Activated T-cell treated with anti-CD3 and anti-CD28 coated beads, Interleukin-2, amount 50 U/mL, for 72 hours (primary cell): ENCODE results near the gene WDR82. TPM values are rescaled to one million over a fixed set of nuclear protein-coding genes. Genes with fewer than 3 reads are reported as not detected.

Source experiments
- ATAC-seq, 2 donors: fragments of 150-1000 bp; cut with Tn5 transposase; replicated peaks in 1 of 2; 2 replicates each; pipeline ENCODE4 v1.10.0; 2021; ENCODE audit warnings: moderate library complexity in 2 of 2, mild to moderate bottlenecking in 1 of 2
- DNase-seq, 2 donors: peaks; one replicate each; pipeline ENCODE4 v3.0.0; 2021 to 2022; ENCODE audit warnings: mixed read lengths in 1 of 2
- H3K27ac Mint-ChIP-seq: one replicate; pipeline ENCODE4 v1.8.0; 2022; ENCODE audit warnings: mild to moderate bottlenecking, moderate library complexity, mixed read lengths
- H3K27me3 Mint-ChIP-seq: one replicate; pipeline ENCODE4 v1.8.0; 2022; ENCODE audit warnings: low read depth, mixed read lengths
- H3K36me3 Mint-ChIP-seq, 2 donors: one replicate each; pipeline ENCODE4 v1.8.0; 2022; ENCODE audit warnings: mixed read lengths in 2 of 2, mild to moderate bottlenecking in 1 of 2; ENCODE audit not compliant: insufficient read depth in 2 of 2
- H3K4me1 Mint-ChIP-seq: one replicate; pipeline ENCODE4 v1.8.0; 2022; ENCODE audit warnings: low read depth, mixed read lengths
- H3K4me3 Mint-ChIP-seq, 2 donors: one replicate each; pipeline ENCODE4 v1.8.0; 2022; ENCODE audit warnings: mild to moderate bottlenecking in 2 of 2, mixed read lengths in 2 of 2, moderate library complexity in 2 of 2
- H3K9me3 Mint-ChIP-seq, 2 donors: one replicate each; pipeline ENCODE4 v1.8.0; 2022; ENCODE audit warnings: mixed read lengths in 2 of 2
- total RNA-seq, 2 donors: library from RNA; stranded (reverse); gene quantifications; one replicate each; pipeline ENCODE4 v1.2.3, GENCODE V29; 2022

WDR82 gene
- total RNA-seq, 2 donors from 2014 or later, result 113 to 120 TPM

GRCh38 chr3:52233968-52234367 lies 44.5 kb downstream of the WDR82 start:
- H3K4me1 Mint-ChIP-seq, result peaks cover 68% of the 10 kb centered on the region

GRCh38 chr3:52233108-52233591 lies 45.3 kb downstream of the WDR82 start:
- no peak for ATAC-seq
- peaks cover 2 to 18% of the 10 kb centered on the region in 2 donors for H3K36me3 Mint-ChIP-seq
- H3K4me1 Mint-ChIP-seq, result peaks cover 65% of the 10 kb centered on the region
- no peaks in the 10 kb centered on the region for H3K27me3 Mint-ChIP-seq
- H3K4me3 Mint-ChIP-seq, result peak overlapping the region in 1 of 2 donors; percentile 20
- H3K27ac Mint-ChIP-seq, result peak overlapping the region; percentile 75
- no peak for DNase-seq
- H3K9me3 Mint-ChIP-seq, result no peaks in the 10 kb centered on the region

More at GRCh38 chr3:52233968-52234367, 44.5 kb downstream of the WDR82 start:
- H3K27me3 Mint-ChIP-seq, result no peaks in the 10 kb centered on the region
- H3K27ac Mint-ChIP-seq, result peak overlapping the region; percentile 75
- DNase-seq (no peak), ATAC-seq (no peak)
- peaks cover 6 to 18% of the 10 kb centered on the region in 2 donors for H3K36me3 Mint-ChIP-seq
- no peaks in the 10 kb centered on the region for H3K9me3 Mint-ChIP-seq
- no peak overlapping the region for H3K4me3 Mint-ChIP-seq

GRCh38 chr3:52232279-52233107 lies 46.0 kb downstream of the WDR82 start:
- peaks cover 2 to 18% of the 10 kb centered on the region in 2 donors for H3K36me3 Mint-ChIP-seq
- ATAC-seq (peak in 1 of 2 donors; percentile 23), DNase-seq (peak in 1 of 2 donors; percentile 46)
- peaks cover 58% of the 10 kb centered on the region for H3K4me1 Mint-ChIP-seq
- peak overlapping the region; percentile 75 for H3K27ac Mint-ChIP-seq
- H3K9me3 Mint-ChIP-seq, result no peaks in the 10 kb centered on the region
- H3K4me3 Mint-ChIP-seq, result peak overlapping the region in 1 of 2 donors; percentile 8
- H3K27me3 Mint-ChIP-seq, result no peaks in the 10 kb centered on the region

- DNase-seq, result peak; percentile 88 to 93
- Mint-ChIP-seq H3K9me3 (no peaks in the 10 kb centered on the region), H3K4me3 (peak overlapping the region; percentile 51 to 62), H3K36me3 (peaks cover 2 to 18% of the 10 kb centered on the region in 2 donors), H3K4me1 (peaks cover 56% of the 10 kb centered on the region), H3K27me3 (no peaks in the 10 kb centered on the region), H3K27ac (no peak overlapping the region)
- peak; percentile 84 to 85 for ATAC-seq
These were observed 46.8 kb downstream of the WDR82 start for GRCh38 chr3:52231502-52232278.

GRCh38 chr3:52230889-52231499 lies 47.5 kb downstream of the WDR82 start:
- no peak for ATAC-seq
- H3K9me3 Mint-ChIP-seq, result no peaks in the 10 kb centered on the region
- no peak overlapping the region for H3K27ac Mint-ChIP-seq
- H3K36me3 Mint-ChIP-seq, result peaks cover 2 to 18% of the 10 kb centered on the region in 2 donors
- H3K27me3 Mint-ChIP-seq, result no peaks in the 10 kb centered on the region
- no peak overlapping the region for H3K4me3 Mint-ChIP-seq
- H3K4me1 Mint-ChIP-seq, result peaks cover 56% of the 10 kb centered on the region
- DNase-seq, result no peak

- peaks cover 2 to 18% of the 10 kb centered on the region in 2 donors for H3K36me3 Mint-ChIP-seq
- peaks cover 56% of the 10 kb centered on the region for H3K4me1 Mint-ChIP-seq
- peak overlapping the region; percentile 79 for H3K27ac Mint-ChIP-seq
- no peak overlapping the region for H3K4me3 Mint-ChIP-seq
- DNase-seq (no peak), ATAC-seq (no peak)
- no peaks in the 10 kb centered on the region for H3K9me3 Mint-ChIP-seq
- no peaks in the 10 kb centered on the region for H3K27me3 Mint-ChIP-seq
These were observed 48.0 kb downstream of the WDR82 start for GRCh38 chr3:52230461-52230860.

- no peak overlapping the region for H3K27ac Mint-ChIP-seq
- peaks cover 2 to 18% of the 10 kb centered on the region in 2 donors for H3K36me3 Mint-ChIP-seq
- DNase-seq (no peak), ATAC-seq (no peak)
- no peak overlapping the region for H3K4me3 Mint-ChIP-seq
- no peaks in the 10 kb centered on the region for H3K27me3 Mint-ChIP-seq
- no peaks in the 10 kb centered on the region for H3K9me3 Mint-ChIP-seq
- peaks cover 61% of the 10 kb centered on the region for H3K4me1 Mint-ChIP-seq
These were observed 48.8 kb downstream of the WDR82 start for GRCh38 chr3:52229656-52230055.

GRCh38 chr3:52228751-52229291 lies 49.6 kb downstream of the WDR82 start:
- Mint-ChIP-seq H3K4me3 (no peak overlapping the region), H3K9me3 (no peaks in the 10 kb centered on the region), H3K4me1 (peaks cover 61% of the 10 kb centered on the region), H3K27ac (no peak overlapping the region), H3K36me3 (peaks cover 2 to 18% of the 10 kb centered on the region in 2 donors), H3K27me3 (no peaks in the 10 kb centered on the region)
- ATAC-seq (no peak), DNase-seq (no peak)

GRCh38 chr3:52228266-52228665 lies 50.2 kb downstream of the WDR82 start:
- Mint-ChIP-seq H3K4me1 (peaks cover 61% of the 10 kb centered on the region), H3K27me3 (no peaks in the 10 kb centered on the region), H3K9me3 (no peaks in the 10 kb centered on the region), H3K4me3 (no peak overlapping the region), H3K27ac (no peak overlapping the region), H3K36me3 (peaks cover 2 to 18% of the 10 kb centered on the region in 2 donors)
- DNase-seq, result no peak
- ATAC-seq, result no peak

GRCh38 chr3:52227766-52228165 lies 50.7 kb downstream of the WDR82 start:
- no peaks in the 10 kb centered on the region for H3K9me3 Mint-ChIP-seq
- DNase-seq, result no peak
- ATAC-seq, result no peak
- no peaks in the 10 kb centered on the region for H3K27me3 Mint-ChIP-seq
- no peak overlapping the region for H3K4me3 Mint-ChIP-seq
- H3K4me1 Mint-ChIP-seq, result peaks cover 61% of the 10 kb centered on the region
- H3K36me3 Mint-ChIP-seq, result peaks cover 2 to 18% of the 10 kb centered on the region in 2 donors
- H3K27ac Mint-ChIP-seq, result no peak overlapping the region

- peak overlapping the region in 1 of 2 donors; percentile 33 for H3K4me3 Mint-ChIP-seq
- no peaks in the 10 kb centered on the region for H3K27me3 Mint-ChIP-seq
- H3K36me3 Mint-ChIP-seq, result peaks cover 2 to 16% of the 10 kb centered on the region in 2 donors
- peak overlapping the region; percentile 78 for H3K27ac Mint-ChIP-seq
- peaks cover 61% of the 10 kb centered on the region for H3K4me1 Mint-ChIP-seq
- ATAC-seq (no peak), DNase-seq (no peak)
- H3K9me3 Mint-ChIP-seq, result no peaks in the 10 kb centered on the region
These were observed 51.3 kb downstream of the WDR82 start for GRCh38 chr3:52227117-52227516.

GRCh38 chr3:52226229-52226817 lies 52.1 kb downstream of the WDR82 start:
- Mint-ChIP-seq H3K27me3 (no peaks in the 10 kb centered on the region), H3K4me3 (peak overlapping the region; percentile 33 to 81), H3K9me3 (no peaks in the 10 kb centered on the region), H3K4me1 (peaks cover 61% of the 10 kb centered on the region), H3K36me3 (peaks cover 2 to 12% of the 10 kb centered on the region in 2 donors), H3K27ac (peak overlapping the region; percentile 78)
- ATAC-seq, result peak; percentile 9 to 20
- no peak for DNase-seq
